ENCODE results near the gene CAPN12. TPM values are rescaled to one million over a fixed set of nuclear protein-coding genes. Genes with fewer than 3 reads are reported as not detected.

CAPN12 gene
- polyA plus RNA-seq, 1 donor, result 45.0 TPM

GRCh38 chr19:38726284-38726673 lies 18.0 kb downstream of the CAPN12 start:
- Histone ChIP-seq H3K27me3 (ENCODE audit: control insufficient read depth, insufficient read depth, low read length) (no peaks in the 10 kb centered on the region), H3K4me3 (ENCODE audit: low read length) (no peak overlapping the region), H3K27ac (ENCODE audit: low read length) (peak overlapping the region; percentile 49), H3K9me3 (ENCODE audit: control insufficient read depth, low read depth, low read length) (peaks cover 5% of the 10 kb centered on the region), H3K4me1 (ENCODE audit: control insufficient read depth, insufficient read depth, low read length) (peaks cover 44% of the 10 kb centered on the region), H3K36me3 (ENCODE audit: control insufficient read depth, insufficient read depth, low read length) (peaks cover 97% of the 10 kb centered on the region)
- DNase-seq, result no peak
- no CpG with 5 or more reads among the region's 6 CpGs for WGBS (ENCODE audit: insufficient coverage, low lambda C conversion rate)

- Histone ChIP-seq H3K27me3 (ENCODE audit: control insufficient read depth, insufficient read depth, low read length) (no peaks in the 10 kb centered on the region), H3K9me3 (ENCODE audit: control insufficient read depth, low read depth, low read length) (peaks cover 5% of the 10 kb centered on the region), H3K36me3 (ENCODE audit: control insufficient read depth, insufficient read depth, low read length) (peaks cover 97% of the 10 kb centered on the region), H3K27ac (ENCODE audit: low read length) (peak overlapping the region; percentile 49), H3K4me1 (ENCODE audit: control insufficient read depth, insufficient read depth, low read length) (peaks cover 50% of the 10 kb centered on the region), H3K4me3 (ENCODE audit: low read length) (no peak overlapping the region)
- DNase-seq, result no peak
- WGBS (ENCODE audit: insufficient coverage, low lambda C conversion rate), result no CpG with 5 or more reads among the region's 21 CpGs
Observed at GRCh38 chr19:38725469-38726283, 18.6 kb downstream of the CAPN12 start.

GRCh38 chr19:38723990-38724854 lies 20.1 kb downstream of the CAPN12 start:
- no CpG with 5 or more reads among the region's 42 CpGs for WGBS (ENCODE audit: insufficient coverage, low lambda C conversion rate)
- peaks cover 99% of the 10 kb centered on the region for H3K36me3 ChIP-seq (ENCODE audit: control insufficient read depth, insufficient read depth, low read length)
- H3K27ac ChIP-seq (ENCODE audit: low read length), result no peak overlapping the region
- H3K4me3 ChIP-seq (ENCODE audit: low read length), result no peak overlapping the region
- peaks cover 6% of the 10 kb centered on the region for H3K9me3 ChIP-seq (ENCODE audit: control insufficient read depth, low read depth, low read length)
- DNase-seq, result no peak
- H3K27me3 ChIP-seq (ENCODE audit: control insufficient read depth, insufficient read depth, low read length), result no peaks in the 10 kb centered on the region
- H3K4me1 ChIP-seq (ENCODE audit: control insufficient read depth, insufficient read depth, low read length), result peaks cover 57% of the 10 kb centered on the region

- no CpG with 5 or more reads among the region's 11 CpGs for WGBS (ENCODE audit: insufficient coverage, low lambda C conversion rate)
- Histone ChIP-seq H3K27me3 (ENCODE audit: control insufficient read depth, insufficient read depth, low read length) (no peaks in the 10 kb centered on the region), H3K27ac (ENCODE audit: low read length) (peak overlapping the region; percentile 63), H3K36me3 (ENCODE audit: control insufficient read depth, insufficient read depth, low read length) (peaks cover 99% of the 10 kb centered on the region), H3K9me3 (ENCODE audit: control insufficient read depth, low read depth, low read length) (peaks cover 10% of the 10 kb centered on the region), H3K4me1 (ENCODE audit: control insufficient read depth, insufficient read depth, low read length) (peaks cover 62% of the 10 kb centered on the region), H3K4me3 (ENCODE audit: low read length) (no peak overlapping the region)
- no peak for DNase-seq
Observed at GRCh38 chr19:38723606-38723965, 20.7 kb downstream of the CAPN12 start.

DNA sequence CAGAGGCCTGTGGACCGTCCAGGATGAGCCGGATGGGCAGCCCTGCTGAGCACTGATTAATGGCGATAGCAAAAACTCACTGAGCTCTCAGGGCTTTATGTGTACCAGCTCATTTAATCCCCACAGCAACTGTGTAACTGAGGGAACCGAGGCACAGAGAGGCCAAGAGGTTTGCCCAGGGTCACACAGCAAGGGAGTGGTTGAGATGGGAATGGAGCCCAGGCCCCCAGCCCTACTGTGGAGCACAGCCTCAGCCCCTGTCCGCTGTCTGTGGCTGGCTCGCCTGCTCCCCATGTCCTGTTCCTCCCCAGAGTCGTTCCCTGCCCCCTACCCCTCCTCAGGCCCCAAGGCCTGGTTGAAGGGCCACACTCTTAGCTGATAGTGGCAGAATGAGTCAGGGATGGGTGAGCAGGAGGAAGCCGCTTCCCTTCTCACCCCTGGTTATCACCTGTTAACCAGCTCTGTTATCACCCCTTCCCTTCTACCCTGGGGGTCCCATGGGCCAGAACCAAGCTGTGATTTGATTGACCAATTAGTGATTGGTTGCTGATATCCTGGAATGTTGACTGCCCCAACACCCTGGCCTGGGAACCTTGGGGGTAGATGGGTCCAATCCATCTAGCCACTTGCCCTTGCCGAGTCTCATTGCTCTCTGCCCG lies 21.2 kb downstream of the CAPN12 start:
- H3K36me3 ChIP-seq (ENCODE audit: control insufficient read depth, insufficient read depth, low read length), result peaks cover 100% of the 10 kb centered on the region
- no CpG with 5 or more reads among the region's 10 CpGs for WGBS (ENCODE audit: insufficient coverage, low lambda C conversion rate)

GRCh38 chr19:38721979-38722773 lies 22.1 kb downstream of the CAPN12 start:
- Histone ChIP-seq H3K27ac (ENCODE audit: low read length) (peak overlapping the region; percentile 63), H3K27me3 (ENCODE audit: control insufficient read depth, insufficient read depth, low read length) (no peaks in the 10 kb centered on the region), H3K9me3 (ENCODE audit: control insufficient read depth, low read depth, low read length) (peaks cover 10% of the 10 kb centered on the region), H3K4me1 (ENCODE audit: control insufficient read depth, insufficient read depth, low read length) (peaks cover 54% of the 10 kb centered on the region), H3K4me3 (ENCODE audit: low read length) (no peak overlapping the region), H3K36me3 (ENCODE audit: control insufficient read depth, insufficient read depth, low read length) (peaks cover 100% of the 10 kb centered on the region)
- DNase-seq, result peak; percentile 55 to 75
- no CpG with 5 or more reads among the region's 17 CpGs for WGBS (ENCODE audit: insufficient coverage, low lambda C conversion rate)

More for the DNA sequence above, 21.2 kb downstream of the CAPN12 start:
- no peak for DNase-seq
- H3K27ac ChIP-seq (ENCODE audit: low read length), result peak overlapping the region; percentile 63
- H3K4me3 ChIP-seq (ENCODE audit: low read length), result no peak overlapping the region
- H3K27me3 ChIP-seq (ENCODE audit: control insufficient read depth, insufficient read depth, low read length), result no peaks in the 10 kb centered on the region
- H3K4me1 ChIP-seq (ENCODE audit: control insufficient read depth, insufficient read depth, low read length), result peaks cover 61% of the 10 kb centered on the region
- H3K9me3 ChIP-seq (ENCODE audit: control insufficient read depth, low read depth, low read length), result peaks cover 10% of the 10 kb centered on the region

- Histone ChIP-seq H3K4me3 (ENCODE audit: low read length) (no peak overlapping the region), H3K36me3 (ENCODE audit: control insufficient read depth, insufficient read depth, low read length) (peaks cover 100% of the 10 kb centered on the region), H3K4me1 (ENCODE audit: control insufficient read depth, insufficient read depth, low read length) (peaks cover 50% of the 10 kb centered on the region), H3K27ac (ENCODE audit: low read length) (peak overlapping the region; percentile 63), H3K9me3 (ENCODE audit: control insufficient read depth, low read depth, low read length) (peaks cover 10% of the 10 kb centered on the region), H3K27me3 (ENCODE audit: control insufficient read depth, insufficient read depth, low read length) (no peaks in the 10 kb centered on the region)
- no CpG with 5 or more reads among the region's 20 CpGs for WGBS (ENCODE audit: insufficient coverage, low lambda C conversion rate)
- DNase-seq, result no peak
Observed at GRCh38 chr19:38721496-38721895, 22.8 kb downstream of the CAPN12 start.

GRCh38 chr19:38720559-38721236 lies 23.6 kb downstream of the CAPN12 start:
- WGBS (ENCODE audit: insufficient coverage, low lambda C conversion rate), result no CpG with 5 or more reads among the region's 15 CpGs
- Histone ChIP-seq H3K36me3 (ENCODE audit: control insufficient read depth, insufficient read depth, low read length) (peaks cover 97% of the 10 kb centered on the region), H3K4me3 (ENCODE audit: low read length) (no peak overlapping the region), H3K27me3 (ENCODE audit: control insufficient read depth, insufficient read depth, low read length) (no peaks in the 10 kb centered on the region), H3K27ac (ENCODE audit: low read length) (peak overlapping the region; percentile 63), H3K9me3 (ENCODE audit: control insufficient read depth, low read depth, low read length) (peaks cover 10% of the 10 kb centered on the region), H3K4me1 (ENCODE audit: control insufficient read depth, insufficient read depth, low read length) (peaks cover 50% of the 10 kb centered on the region)
- no peak for DNase-seq

- DNase-seq, result no peak
- WGBS (ENCODE audit: insufficient coverage, low lambda C conversion rate), result no CpG with 5 or more reads among the region's 24 CpGs
- Histone ChIP-seq H3K9me3 (ENCODE audit: control insufficient read depth, low read depth, low read length) (peaks cover 10% of the 10 kb centered on the region), H3K4me1 (ENCODE audit: control insufficient read depth, insufficient read depth, low read length) (peaks cover 50% of the 10 kb centered on the region), H3K27me3 (ENCODE audit: control insufficient read depth, insufficient read depth, low read length) (no peaks in the 10 kb centered on the region), H3K27ac (ENCODE audit: low read length) (peak overlapping the region; percentile 63), H3K36me3 (ENCODE audit: control insufficient read depth, insufficient read depth, low read length) (peaks cover 97% of the 10 kb centered on the region), H3K4me3 (ENCODE audit: low read length) (no peak overlapping the region)
Observed at GRCh38 chr19:38719761-38720558, 24.3 kb downstream of the CAPN12 start.

Measured in large intestine (tissue), 3 donors.